ENCODE results near the gene CCL17.
"Not testable (repeated sequence)": the region's sequence is repeated elsewhere in the genome, so short reads cannot be mapped to it uniquely, and the experiment has no call there.

Gene CCL17

DNA sequence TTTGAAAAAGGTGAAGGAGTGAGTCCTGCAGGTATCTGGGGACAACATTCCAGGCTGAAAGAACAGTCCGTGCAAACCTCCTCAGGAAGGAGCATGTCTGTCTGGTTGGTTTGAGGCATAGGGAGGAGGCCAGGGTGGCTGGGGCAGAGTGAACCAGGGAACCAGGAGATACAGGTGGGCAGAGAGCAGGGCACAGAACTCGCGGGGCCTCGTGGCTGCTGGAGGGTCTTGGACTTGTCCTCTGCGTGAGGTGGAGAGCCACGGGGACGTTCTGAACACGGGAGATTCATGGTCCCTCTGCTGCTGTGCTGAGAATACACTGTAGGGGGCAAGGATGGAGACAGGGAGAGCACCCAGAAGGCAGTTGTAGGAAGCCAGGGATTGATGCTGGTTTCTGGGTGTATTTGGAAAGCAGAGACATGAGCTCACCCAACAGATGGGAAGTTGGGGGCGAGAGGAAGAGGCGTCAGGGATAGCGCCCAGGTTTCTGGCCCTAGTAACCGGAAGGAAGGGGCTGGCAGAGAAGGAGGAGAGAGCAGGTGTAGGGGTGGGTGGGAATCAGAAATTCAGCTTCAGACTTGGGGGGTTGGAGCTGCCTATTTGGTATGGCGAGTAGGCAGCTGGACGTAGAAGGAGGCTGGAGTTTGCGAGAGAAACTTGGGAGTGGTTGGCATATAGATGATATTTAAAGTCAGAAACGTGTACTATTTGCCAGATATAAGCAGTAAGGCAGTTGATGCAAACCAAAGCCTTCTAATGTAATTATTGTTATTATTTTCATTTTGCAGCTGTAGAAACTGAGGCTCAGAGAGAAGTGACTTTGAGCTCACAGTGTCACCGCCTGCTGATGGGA, at the start of gene CCL17:
Gene CCL17, plus strand, starts transcription at position 803 of the 853 bp plus-strand sequence. CDS start 9,166 bp downstream, outside the sequence.
- no peak for DNase-seq (ENCODE audit: low read depth)

DNA sequence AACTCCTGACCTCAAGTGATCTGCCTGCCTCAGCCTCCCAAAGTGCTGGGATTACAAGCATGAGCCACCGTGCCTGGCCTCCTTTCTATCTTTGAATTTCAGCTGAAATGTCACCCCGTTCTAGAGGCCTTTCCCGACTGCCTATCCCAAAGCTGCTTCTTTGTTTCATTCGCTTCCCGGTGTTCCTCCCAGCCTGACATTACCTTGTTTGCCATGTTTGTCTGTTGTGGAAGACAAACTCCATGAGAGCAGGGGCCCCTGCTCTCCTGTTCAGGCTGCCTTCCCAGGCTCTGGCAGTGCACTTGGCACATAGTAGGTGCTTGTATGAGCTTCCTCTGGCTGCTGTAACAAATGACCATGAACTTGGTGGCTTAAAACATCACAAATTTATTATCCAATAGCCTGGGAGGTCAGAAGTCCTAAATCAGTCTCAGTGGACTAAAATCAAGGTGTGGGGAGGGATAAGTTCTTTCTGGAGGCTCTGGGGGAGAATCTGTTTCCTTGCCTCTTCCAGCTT, 48.6 kb upstream of the CCL17 start:
- no peak for DNase-seq (ENCODE audit: low read depth)

DNA sequence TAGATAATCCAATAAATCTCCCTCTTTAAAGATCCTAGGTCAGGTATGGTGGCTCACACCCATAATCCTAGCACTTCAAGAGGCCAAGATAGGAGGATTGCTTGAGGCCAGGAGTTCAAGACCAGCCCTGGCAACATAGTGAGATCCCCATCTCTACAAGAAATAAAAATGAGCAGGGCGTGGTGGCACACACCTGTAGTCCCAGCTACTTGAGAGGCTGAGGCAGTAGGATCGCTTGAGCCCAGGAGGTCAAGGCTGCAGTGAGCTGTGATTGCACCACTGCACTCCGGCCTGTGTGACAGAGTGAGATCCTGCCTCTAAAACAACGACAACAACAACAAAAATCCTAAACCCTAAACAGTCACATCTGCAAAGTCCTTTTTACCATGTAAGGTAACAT, 48.0 kb upstream of the CCL17 start:
- DNase-seq (ENCODE audit: low read depth), result no peak

- DNase-seq (ENCODE audit: low read depth), result no peak
These were observed 47.1 kb upstream of the CCL17 start for GRCh38 chr16:57357330-57358085.

- DNase-seq (ENCODE audit: low read depth), result no peak
These were observed 46.5 kb upstream of the CCL17 start for GRCh38 chr16:57358086-57358420.

GRCh38 chr16:57358527-57359095, 46.0 kb upstream of the CCL17 start, which contains the start of gene CCL22:
TSS of gene CCL22 (plus strand) at chr16:57358783. CDS start at chr16:57358817, 34 bp downstream.
- no peak for DNase-seq (ENCODE audit: low read depth)

- no peak for DNase-seq (ENCODE audit: low read depth)
These were observed 44.1 kb upstream of the CCL17 start for GRCh38 chr16:57360321-57360935.

DNA sequence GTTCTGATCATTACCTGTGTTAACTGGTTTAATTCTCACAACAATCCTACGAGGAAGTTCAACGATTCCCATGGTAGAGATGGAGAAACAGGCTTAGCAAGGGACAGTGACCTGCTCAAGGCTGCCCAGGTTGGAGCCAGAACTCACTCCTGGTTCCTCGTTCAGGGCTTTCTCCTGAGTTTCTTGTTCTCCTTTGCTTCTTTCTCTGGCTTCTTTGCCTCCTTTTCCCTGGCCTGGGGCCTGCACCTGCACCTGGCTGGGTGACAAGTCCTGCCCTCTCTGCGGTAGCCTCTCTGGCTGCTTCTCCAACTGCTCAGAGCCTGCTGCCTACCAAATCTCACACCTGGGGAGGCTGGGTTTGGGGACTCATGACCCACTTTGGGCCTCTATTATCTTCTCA, 43.2 kb upstream of the CCL17 start:
- DNase-seq (ENCODE audit: low read depth), result no peak

GRCh38 chr16:57364143-57364542, 40.4 kb upstream of the CCL17 start:
- no peak for DNase-seq (ENCODE audit: low read depth)

DNA sequence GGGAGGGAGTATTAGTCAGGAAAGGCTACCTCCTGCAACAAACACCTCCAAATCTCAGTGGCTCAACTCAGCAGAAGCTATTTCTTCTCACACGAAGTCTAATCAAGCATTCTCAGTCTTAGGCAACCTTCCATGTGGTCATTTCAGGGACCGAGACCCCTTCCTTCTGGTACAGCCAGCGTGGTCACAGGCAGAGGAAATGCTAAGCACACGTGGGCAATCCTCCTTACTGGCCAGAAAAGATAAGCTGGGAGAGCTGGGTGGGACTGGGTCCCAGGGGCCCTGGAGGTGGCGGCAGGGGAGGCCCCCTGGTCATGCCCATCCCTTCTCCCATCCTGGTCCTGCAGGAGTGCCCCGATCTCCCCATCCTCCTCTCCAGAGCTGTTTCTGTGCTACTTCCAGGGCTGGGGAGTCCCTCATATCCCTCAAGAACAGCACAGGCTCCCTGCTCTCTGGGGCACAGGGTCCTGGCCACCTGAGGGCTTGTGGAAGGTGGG, 38.0 kb upstream of the CCL17 start:
- DNase-seq (ENCODE audit: low read depth), result no peak

GRCh38 chr16:57367116-57367752, 37.3 kb upstream of the CCL17 start:
- DNase-seq (ENCODE audit: low read depth), result no peak

GRCh38 chr16:57371494-57372371, 32.8 kb upstream of the CCL17 start:
- no peak for DNase-seq (ENCODE audit: low read depth)

GRCh38 chr16:57372372-57373116, 32.0 kb upstream of the CCL17 start, which contains the start of gene CX3CL1:
TSS of gene CX3CL1 (plus strand) at chr16:57372490. CDS start at chr16:57372569, 79 bp downstream.
- no peak for DNase-seq (ENCODE audit: low read depth)

DNA sequence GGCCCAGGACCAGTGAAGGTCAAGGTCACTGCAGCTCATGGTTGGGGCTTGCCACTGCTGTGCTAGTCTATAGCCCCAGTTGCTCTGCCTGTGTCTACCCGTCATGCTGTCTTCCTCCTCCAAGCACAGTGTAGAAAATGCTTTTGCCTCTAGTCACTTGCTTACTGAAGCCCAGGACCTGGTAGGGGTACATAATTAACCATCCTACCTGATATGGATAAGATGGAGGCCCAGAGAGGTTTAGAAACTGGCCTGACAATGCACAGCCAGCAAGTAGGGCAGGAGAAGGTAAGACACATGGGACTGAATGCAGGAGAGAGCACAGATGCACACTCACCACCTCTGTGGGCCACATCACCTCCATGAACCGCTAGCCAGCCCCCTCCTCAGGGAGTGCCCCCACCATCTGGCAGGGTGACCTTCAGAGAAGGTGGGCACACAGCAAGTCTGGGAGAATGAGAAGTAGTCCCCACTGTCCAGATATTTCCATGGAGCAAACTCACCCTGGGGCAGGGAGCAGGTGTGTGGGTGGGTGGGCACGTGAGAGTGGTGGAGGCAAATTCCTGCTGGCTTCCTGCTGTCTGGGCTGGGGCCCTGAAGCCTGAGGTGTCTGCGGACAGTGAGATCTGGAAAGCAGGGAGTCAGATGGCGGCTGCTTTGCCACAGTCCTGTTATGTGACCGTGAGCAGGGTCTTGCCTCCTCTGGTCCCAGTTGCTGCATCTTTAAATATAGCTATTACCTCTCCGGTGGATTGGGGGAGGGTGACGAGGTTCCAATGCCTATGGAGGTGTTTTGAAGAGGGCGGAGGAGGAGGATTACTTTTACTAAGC, 31.2 kb upstream of the CCL17 start:
- DNase-seq (ENCODE audit: low read depth), result no peak

DNA sequence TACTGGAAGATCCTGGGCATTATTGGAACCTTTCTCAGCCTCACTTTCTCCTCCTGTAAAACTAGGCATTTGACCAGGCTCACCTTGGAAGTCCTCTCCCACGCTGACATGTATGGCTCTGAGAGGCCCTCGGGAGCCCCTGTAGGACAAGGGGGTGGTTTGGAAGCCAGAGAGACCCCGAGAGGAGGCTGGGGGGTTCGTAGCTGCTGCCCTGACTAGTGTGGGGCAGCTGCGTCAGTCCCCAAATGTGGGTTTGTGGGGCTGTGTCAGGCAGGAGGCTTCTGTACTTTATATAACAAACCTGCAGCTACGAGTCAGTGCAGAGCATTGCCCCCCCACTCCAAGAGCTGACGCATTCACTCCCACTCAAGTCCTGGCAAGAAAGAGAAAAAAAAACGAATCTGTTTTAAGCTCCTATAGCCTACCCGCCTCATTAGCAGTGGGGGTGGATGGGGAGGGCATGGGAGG, 30.5 kb upstream of the CCL17 start:
- no peak for DNase-seq (ENCODE audit: low read depth)

GRCh38 chr16:57374925-57375465, 29.6 kb upstream of the CCL17 start:
- not testable (repeated sequence) for DNase-seq (ENCODE audit: low read depth)

DNA sequence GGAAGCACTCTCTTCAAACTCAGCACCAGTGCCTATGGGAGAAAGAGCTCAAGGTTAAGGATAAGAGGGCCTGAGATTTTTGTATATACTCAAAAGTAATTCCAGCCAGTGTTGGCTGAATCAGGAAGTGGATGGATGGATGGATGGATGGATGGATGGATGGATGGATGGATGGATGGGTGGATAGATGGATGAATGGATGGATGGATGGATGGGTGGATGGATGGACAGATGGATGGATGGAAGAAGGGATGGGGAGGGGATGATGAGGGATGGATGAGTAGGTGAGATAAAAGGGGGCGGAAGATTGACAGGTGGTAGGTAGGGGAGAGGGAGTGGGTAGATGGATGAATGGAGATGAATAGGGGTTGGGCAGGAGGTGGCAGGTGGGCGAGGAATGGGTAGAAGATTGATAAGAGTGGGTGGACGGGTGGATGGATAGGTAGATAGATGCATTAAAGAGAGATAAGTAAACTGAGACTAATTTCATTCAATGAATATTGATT, 28.2 kb upstream of the CCL17 start:
- DNase-seq (ENCODE audit: low read depth), result no peak

Data from HS-5 (cell line).